ENCODE data around the gene TRABD2B. TPM values are rescaled to one million over a fixed set of nuclear protein-coding genes. Genes with fewer than 3 reads are reported as not detected.

TRABD2B gene
- total and polyA plus RNA-seq, 2 of the 13 experiments (the other 11 are each of a cell fraction or from before 2014, with no cell fraction given): 0.04 TPM; not detected in 1

DNA sequence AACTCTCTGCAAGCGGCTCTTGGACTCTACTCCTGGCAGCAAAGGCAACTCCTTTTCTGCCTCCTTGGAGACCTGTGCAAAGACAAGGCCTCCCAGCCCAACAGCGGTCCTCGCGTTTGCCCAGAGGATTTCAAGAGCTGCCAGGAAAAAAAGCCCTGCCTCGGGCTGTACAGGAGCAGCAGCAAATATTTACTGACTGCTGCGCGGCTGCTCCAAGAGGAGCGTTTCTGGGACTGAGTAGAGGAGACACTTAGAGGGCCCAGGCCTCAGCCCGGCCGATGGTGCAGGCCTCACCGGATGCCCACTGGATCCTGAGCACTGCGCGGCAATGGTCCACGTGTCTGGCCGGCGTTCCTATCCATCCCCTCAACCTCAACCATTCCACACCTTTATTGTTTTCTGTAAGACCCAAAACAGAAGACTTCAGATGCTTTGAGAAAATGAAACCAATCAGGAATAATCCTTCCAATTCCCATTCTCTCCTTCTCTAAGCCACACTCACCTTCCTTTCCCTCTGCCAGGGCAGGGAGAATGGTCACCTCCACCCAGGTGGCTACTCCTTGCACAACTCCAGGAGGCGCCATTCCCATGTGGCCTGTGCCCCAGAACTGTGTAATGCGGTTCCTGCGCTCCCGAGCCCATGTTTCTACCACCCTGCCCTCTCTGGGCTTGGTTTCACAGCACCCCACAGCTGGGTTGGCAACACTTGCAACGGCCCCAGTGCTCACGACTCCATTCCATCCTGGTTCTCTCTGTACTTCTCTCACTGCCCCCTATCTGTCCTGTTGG, 215.8 kb downstream of the TRABD2B start (continued):
- TF ChIP-seq ZNF607 (CRISPR knock-in tag; IDR thresholded peaks at IDR 0.05; ENCODE audit: borderline replicate concordance) (0 out of 2 replicates have a peak, but pooled peaks have one; percentile 40), ZNF367 (CRISPR knock-in tag; IDR thresholded peaks at IDR 0.05; ENCODE audit: borderline replicate concordance) (no peak), ZFY (CRISPR knock-in tag; IDR thresholded peaks at IDR 0.05) (peak; percentile 71), ZNF326 (CRISPR knock-in tag; IDR thresholded peaks at IDR 0.05; ENCODE audit: borderline replicate concordance) (no peak), HDAC2 (CRISPR knock-in tag; IDR thresholded peaks at IDR 0.05) (no peak), ZBTB42 (CRISPR knock-in tag; IDR thresholded peaks at IDR 0.05) (peak; percentile 48; the same call in 1 of the 2 replicates), ZNF816 (CRISPR knock-in tag; IDR thresholded peaks at IDR 0.05; ENCODE audit: borderline replicate concordance) (0 out of 2 replicates have a peak, but pooled peaks have one; percentile 33), STAT5B (CRISPR knock-in tag; IDR thresholded peaks at IDR 0.05) (no peak), MEIS1 (CRISPR knock-in tag; IDR thresholded peaks at IDR 0.05; ENCODE audit: borderline replicate concordance) (peak; percentile 81; the same call in 1 of the 2 replicates), ZFX (CRISPR knock-in tag; IDR thresholded peaks at IDR 0.05; ENCODE audit: low read depth) (peak; percentile 83; the same call in 1 of the 2 replicates), ZNF362 (CRISPR knock-in tag; IDR thresholded peaks at IDR 0.05; ENCODE audit: borderline replicate concordance) (peak; percentile 34; the same call in 1 of the 2 replicates), ZBTB38 (CRISPR knock-in tag; IDR thresholded peaks at IDR 0.05) (peak; percentile 54; the same call in 1 of the 2 replicates), ZNF292 (CRISPR knock-in tag; IDR thresholded peaks at IDR 0.05; ENCODE audit: borderline replicate concordance, low read depth) (peak; percentile 72; the same call in 1 of the 2 replicates), ZNF761 (CRISPR knock-in tag; conservative IDR thresholded peaks at IDR 0.05) (0 out of 2 replicates have a peak, but pooled peaks have one; percentile 27)
- TF ChIP-seq, protein P1, sequence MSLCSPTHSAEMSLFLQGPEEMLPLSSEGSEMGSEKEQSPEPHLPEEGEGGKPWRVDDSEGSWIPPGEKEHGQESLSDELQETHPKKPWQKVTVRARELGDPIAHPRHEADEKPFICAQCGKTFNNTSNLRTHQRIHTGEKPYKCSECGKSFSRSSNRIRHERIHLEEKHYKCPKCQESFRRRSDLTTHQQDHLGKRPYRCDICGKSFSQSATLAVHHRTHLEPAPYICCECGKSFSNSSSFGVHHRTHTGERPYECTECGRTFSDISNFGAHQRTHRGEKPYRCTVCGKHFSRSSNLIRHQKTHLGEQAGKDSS (CRISPR knock-in tag; IDR thresholded peaks at IDR 0.05; ENCODE audit: borderline replicate concordance, low read depth): 0 out of 2 replicates have a peak, but pooled peaks have one; percentile 27
- TF ChIP-seq, protein P2, sequence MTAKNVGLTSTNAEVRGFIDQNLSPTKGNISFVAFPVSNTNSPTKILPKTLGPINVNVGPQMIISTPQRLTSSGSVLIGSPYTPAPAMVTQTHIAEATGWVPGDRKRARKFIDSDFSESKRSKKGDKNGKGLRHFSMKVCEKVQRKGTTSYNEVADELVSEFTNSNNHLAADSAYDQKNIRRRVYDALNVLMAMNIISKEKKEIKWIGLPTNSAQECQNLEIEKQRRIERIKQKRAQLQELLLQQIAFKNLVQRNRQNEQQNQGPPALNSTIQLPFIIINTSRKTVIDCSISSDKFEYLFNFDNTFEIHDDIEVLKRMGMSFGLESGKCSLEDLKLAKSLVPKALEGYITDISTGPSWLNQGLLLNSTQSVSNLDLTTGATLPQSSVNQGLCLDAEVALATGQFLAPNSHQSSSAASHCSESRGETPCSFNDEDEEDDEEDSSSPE (CRISPR knock-in tag; IDR thresholded peaks at IDR 0.05): peak; percentile 41; the same call in 1 of the 2 replicates
- TF ChIP-seq, protein P3, sequence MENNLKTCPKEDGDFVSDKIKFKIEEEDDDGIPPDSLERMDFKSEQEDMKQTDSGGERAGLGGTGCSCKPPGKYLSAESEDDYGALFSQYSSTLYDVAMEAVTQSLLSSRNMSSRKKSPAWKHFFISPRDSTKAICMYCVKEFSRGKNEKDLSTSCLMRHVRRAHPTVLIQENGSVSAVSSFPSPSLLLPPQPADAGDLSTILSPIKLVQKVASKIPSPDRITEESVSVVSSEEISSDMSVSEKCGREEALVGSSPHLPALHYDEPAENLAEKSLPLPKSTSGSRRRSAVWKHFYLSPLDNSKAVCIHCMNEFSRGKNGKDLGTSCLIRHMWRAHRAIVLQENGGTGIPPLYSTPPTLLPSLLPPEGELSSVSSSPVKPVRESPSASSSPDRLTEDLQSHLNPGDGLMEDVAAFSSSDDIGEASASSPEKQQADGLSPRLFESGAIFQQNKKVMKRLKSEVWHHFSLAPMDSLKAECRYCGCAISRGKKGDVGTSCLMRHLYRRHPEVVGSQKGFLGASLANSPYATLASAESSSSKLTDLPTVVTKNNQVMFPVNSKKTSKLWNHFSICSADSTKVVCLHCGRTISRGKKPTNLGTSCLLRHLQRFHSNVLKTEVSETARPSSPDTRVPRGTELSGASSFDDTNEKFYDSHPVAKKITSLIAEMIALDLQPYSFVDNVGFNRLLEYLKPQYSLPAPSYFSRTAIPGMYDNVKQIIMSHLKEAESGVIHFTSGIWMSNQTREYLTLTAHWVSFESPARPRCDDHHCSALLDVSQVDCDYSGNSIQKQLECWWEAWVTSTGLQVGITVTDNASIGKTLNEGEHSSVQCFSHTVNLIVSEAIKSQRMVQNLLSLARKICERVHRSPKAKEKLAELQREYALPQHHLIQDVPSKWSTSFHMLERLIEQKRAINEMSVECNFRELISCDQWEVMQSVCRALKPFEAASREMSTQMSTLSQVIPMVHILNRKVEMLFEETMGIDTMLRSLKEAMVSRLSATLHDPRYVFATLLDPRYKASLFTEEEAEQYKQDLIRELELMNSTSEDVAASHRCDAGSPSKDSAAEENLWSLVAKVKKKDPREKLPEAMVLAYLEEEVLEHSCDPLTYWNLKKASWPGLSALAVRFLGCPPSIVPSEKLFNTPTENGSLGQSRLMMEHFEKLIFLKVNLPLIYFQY (CRISPR knock-in tag; IDR thresholded peaks at IDR 0.05; ENCODE audit: borderline replicate concordance): no peak
- TF ChIP-seq, protein P4, sequence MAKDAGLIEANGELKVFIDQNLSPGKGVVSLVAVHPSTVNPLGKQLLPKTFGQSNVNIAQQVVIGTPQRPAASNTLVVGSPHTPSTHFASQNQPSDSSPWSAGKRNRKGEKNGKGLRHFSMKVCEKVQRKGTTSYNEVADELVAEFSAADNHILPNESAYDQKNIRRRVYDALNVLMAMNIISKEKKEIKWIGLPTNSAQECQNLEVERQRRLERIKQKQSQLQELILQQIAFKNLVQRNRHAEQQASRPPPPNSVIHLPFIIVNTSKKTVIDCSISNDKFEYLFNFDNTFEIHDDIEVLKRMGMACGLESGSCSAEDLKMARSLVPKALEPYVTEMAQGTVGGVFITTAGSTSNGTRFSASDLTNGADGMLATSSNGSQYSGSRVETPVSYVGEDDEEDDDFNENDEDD (CRISPR knock-in tag; IDR thresholded peaks at IDR 0.05; ENCODE audit: borderline replicate concordance): peak; percentile 59; the same call in 1 of the 2 replicates
